ENCODE measurements around the gene PAQR7. TPM values are rescaled to one million over a fixed set of nuclear protein-coding genes. Genes with fewer than 3 reads are reported as not detected.

The PAQR7 gene
- total RNA-seq, 6 experiments from 2014 or later = 16.0 to 19.5 (median 17.9) TPM

GRCh38 chr1:25895365-25895990 is 20.0 kb upstream of the PAQR7 start:
- peak; percentile 98 for TF ChIP-seq CTCF (IDR thresholded peaks at IDR 0.05)
- peak; percentile 90 for DNase-seq
- Mint-ChIP-seq H3K4me1 (ENCODE audit: low read depth) (peaks cover 68% of the 10 kb centered on the region), H3K9me3 (no peaks in the 10 kb centered on the region), H3K27ac (peak overlapping the region; percentile 84), H3K36me3 (ENCODE audit: low read depth) (peaks cover 6% of the 10 kb centered on the region), H3K27me3 (ENCODE audit: insufficient read depth) (peaks cover 2% of the 10 kb centered on the region; the same call in 1 of the 2 replicates), H3K4me3 (no peak overlapping the region)

DNA sequence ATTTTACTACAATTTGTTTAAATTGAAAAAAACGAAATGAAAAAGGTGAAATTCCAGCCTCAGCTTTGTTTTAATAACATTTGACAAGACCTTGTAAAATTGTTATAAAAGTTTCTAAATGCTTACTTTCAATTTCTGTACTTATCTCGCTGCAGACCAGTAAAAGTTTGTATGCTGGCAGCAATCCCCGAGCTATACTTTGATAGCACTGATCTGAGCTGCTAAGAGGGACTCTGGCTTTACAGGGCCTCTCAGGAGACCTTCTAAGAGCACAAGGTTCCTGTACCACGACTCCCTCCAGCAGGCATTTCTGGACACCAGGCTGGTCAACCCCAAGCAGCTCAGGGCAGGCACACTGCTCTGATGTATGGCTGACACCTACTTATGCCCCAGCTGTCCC is 17.6 kb upstream of the PAQR7 start:
- no peak for DNase-seq
- Mint-ChIP-seq H3K4me1 (ENCODE audit: low read depth) (peaks cover 79% of the 10 kb centered on the region), H3K9me3 (no peaks in the 10 kb centered on the region), H3K27me3 (ENCODE audit: insufficient read depth) (peaks cover 2% of the 10 kb centered on the region; the same call in 1 of the 2 replicates), H3K27ac (peak overlapping the region; percentile 75), H3K36me3 (ENCODE audit: low read depth) (peaks cover 7% of the 10 kb centered on the region; the same call in 1 of the 2 replicates), H3K4me3 (no peak overlapping the region)
- TF ChIP-seq CTCF (IDR thresholded peaks at IDR 0.05) = no peak

GRCh38 chr1:25891606-25892005 is 16.1 kb upstream of the PAQR7 start:
- peak overlapping the region; percentile 39 for H3K4me3 Mint-ChIP-seq
- peak overlapping the region; percentile 97 for H3K27ac Mint-ChIP-seq
- peaks cover 64% of the 10 kb centered on the region for H3K4me1 Mint-ChIP-seq (ENCODE audit: low read depth)
- H3K36me3 Mint-ChIP-seq (ENCODE audit: low read depth) = peaks cover 7% of the 10 kb centered on the region; the same call in 1 of the 2 replicates
- H3K9me3 Mint-ChIP-seq = no peaks in the 10 kb centered on the region
- no peak for TF ChIP-seq CTCF (IDR thresholded peaks at IDR 0.05)
- H3K27me3 Mint-ChIP-seq (ENCODE audit: insufficient read depth) = peaks cover 2% of the 10 kb centered on the region; the same call in 1 of the 2 replicates
- DNase-seq = no peak

DNA sequence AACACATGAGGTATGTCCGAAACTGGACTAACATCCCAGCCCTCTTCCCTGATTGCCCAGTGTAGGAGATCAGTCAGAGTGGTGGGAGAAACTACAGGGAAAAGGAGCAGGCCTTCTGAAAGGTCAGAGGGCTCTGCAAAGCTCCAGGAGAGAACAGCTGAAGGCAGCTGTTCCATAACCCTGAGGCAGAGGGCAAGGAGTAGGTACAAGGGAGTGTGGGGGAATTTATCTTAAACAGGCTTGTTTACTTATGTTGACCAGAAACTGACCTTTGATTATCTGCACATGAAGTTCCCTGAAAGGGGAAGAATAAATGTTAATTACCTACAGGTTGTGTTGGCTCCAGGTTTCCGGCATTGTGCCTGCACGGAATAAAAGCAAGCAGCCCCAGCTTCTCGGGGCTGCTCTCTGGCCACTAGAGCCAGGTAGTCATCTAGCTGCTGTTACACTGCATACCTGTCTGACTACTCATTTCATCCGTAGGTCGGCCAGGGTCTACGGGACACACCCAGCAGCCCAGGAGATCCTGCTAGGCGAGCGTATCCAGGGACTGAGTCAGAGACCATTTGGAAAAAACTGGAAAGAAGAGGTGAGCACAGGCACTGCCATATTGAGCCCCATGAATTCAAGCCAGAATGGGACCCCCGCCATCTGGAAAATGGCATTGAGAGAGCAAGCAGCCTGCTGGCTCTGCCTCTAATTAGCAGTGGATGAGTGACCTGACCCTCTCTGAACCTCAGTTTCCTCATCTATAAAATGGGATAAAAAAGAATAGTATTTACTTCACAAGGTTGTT is 14.9 kb upstream of the PAQR7 start:
- Mint-ChIP-seq H3K4me3 (peak overlapping the region; percentile 45), H3K4me1 (ENCODE audit: low read depth) (peaks cover 52% of the 10 kb centered on the region), H3K36me3 (ENCODE audit: low read depth) (peaks cover 7% of the 10 kb centered on the region; the same call in 1 of the 2 replicates), H3K27ac (peak overlapping the region; percentile 67), H3K27me3 (ENCODE audit: insufficient read depth) (peaks cover 2% of the 10 kb centered on the region; the same call in 1 of the 2 replicates), H3K9me3 (no peaks in the 10 kb centered on the region)
- DNase-seq = peak; percentile 56
- TF ChIP-seq CTCF (IDR thresholded peaks at IDR 0.05) = no peak

DNA sequence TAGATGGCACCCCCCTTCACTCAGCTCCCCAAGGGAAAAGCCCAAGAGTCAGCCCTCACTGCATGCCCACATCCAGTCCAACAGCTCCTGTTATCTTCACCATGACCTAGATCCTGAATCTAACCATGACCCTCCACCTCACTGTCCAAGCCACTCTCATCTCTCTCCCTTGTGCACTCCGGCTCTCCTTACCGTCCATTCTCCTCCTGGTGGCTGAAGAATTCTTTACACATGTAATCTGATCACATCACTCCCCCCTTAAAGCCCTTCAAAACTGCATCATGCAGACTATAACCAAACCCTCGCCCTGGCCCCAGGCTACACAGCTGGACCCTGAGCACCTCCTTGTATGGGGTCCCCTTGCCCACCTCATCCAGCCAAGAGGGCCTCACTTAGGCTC is 14.0 kb upstream of the PAQR7 start:
- Mint-ChIP-seq H3K4me3 (no peak overlapping the region), H3K27ac (no peak overlapping the region)

More for the DNA sequence above, 14.0 kb upstream of the PAQR7 start:
- H3K4me1 Mint-ChIP-seq (ENCODE audit: low read depth) = peaks cover 45% of the 10 kb centered on the region
- H3K36me3 Mint-ChIP-seq (ENCODE audit: low read depth) = peaks cover 7% of the 10 kb centered on the region; the same call in 1 of the 2 replicates
- H3K27me3 Mint-ChIP-seq (ENCODE audit: insufficient read depth) = peaks cover 2% of the 10 kb centered on the region; the same call in 1 of the 2 replicates
- DNase-seq = no peak
- peak; percentile 55 for TF ChIP-seq CTCF (IDR thresholded peaks at IDR 0.05)
- H3K9me3 Mint-ChIP-seq = no peaks in the 10 kb centered on the region
